ENCODE data around the gene DDX17.

Gene DDX17

DNA sequence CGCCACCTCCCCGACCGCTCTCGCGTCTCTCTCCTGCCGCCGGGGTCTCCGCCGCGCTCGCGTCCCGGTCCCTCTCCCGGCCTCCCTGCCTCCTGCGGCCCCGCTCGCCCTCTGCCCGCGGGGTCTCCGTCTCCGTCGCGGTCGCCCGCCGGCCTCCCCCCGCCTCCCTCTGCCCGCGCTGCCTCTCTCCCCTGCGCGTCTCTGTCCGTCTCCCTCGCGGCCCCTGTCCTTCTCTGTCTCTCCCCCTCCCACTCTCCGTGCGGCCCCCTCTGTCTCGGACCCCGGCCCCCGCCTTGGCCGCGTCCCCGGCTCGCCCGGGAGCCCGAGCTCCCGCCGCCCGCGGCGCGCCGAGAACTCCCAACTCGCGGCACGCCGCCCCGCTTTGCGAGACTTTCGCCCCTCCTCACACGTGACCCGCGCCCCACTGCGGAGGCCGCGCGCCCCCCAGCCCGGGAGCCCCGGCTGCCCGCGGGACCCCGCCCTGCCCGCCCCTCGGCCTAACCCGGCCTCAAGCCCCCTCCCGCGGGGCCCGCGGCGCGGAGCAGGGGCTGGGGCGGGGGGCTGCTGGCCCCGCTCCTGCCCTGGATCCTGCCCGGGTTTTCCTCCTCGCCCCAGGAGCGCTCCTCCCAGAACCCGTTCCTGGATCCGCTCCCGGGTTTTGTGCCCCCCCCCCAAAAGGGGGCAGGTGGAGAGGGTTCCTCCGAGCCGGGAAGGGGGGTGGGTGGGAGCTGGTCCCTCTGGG is 50.4 kb downstream of the DDX17 start:
- Histone ChIP-seq H3K27ac (ENCODE audit: insufficient read depth, low read depth, low read length, poor library complexity, severe bottlenecking) (no peak overlapping the region), H3K9me3 (ENCODE audit: control insufficient read depth, low read length) (no peaks in the 10 kb centered on the region), H3K4me3 (ENCODE audit: insufficient read depth, low read depth, low read length) (peak overlapping the region; percentile 56), H3K36me3 (ENCODE audit: control insufficient read depth, insufficient read depth, low read length) (no peaks in the 10 kb centered on the region), H3K27me3 (ENCODE audit: control insufficient read depth, insufficient read depth, low read length, poor library complexity, severe bottlenecking) (peaks cover 63% of the 10 kb centered on the region), H3K4me1 (ENCODE audit: control insufficient read depth, insufficient read depth, low read length) (peaks cover 21% of the 10 kb centered on the region)
- WGBS, 2 experiments = 0% methylated on average over 90 of the region's 90 CpGs

DNA sequence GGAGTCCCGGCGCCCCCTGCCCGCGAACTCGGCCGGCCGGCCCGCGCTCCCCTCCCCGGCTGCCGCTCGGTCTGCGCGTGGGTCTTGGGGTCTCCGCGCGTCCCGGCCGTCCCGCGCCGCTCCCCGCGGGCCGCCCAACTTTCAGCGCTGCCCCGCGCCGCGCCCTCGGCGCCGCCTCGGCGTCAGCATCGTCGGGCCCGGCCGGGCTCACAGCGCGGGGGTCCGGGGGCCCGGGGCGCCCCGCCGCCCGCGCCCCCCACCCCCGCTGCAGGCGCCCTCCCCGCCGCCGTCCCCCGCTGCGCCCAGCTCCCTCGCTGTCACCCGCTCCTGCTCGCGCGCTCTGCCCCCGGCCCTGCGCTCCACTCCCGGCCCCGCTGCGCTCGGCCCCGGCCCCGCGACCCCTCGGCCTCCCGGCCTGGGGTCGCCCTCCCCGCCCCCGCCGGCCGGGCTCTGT is 51.0 kb downstream of the DDX17 start, which contains the start of gene KCNJ4:
KCNJ4 (minus strand) TSS at position 124 of the 454 bp plus-strand sequence. CDS start 27,067 bp downstream, outside the sequence.
- Histone ChIP-seq H3K36me3 (ENCODE audit: control insufficient read depth, insufficient read depth, low read length) (no peaks in the 10 kb centered on the region), H3K27ac (ENCODE audit: insufficient read depth, low read depth, low read length, poor library complexity, severe bottlenecking) (no peak within 1 kb of the TSS), H3K4me3 (ENCODE audit: insufficient read depth, low read depth, low read length) (peak within 1 kb of the TSS; percentile 56), H3K4me1 (ENCODE audit: control insufficient read depth, insufficient read depth, low read length) (peaks cover 21% of the 10 kb centered on the region), H3K27me3 (ENCODE audit: control insufficient read depth, insufficient read depth, low read length, poor library complexity, severe bottlenecking) (peaks cover 62% of the 10 kb centered on the region), H3K9me3 (ENCODE audit: control insufficient read depth, low read length) (no peaks in the 10 kb centered on the region)
- 0% methylated on average over 76 of the region's 76 CpGs for WGBS, 2 experiments

GRCh38 chr22:38454353-38455075 is 51.6 kb downstream of the DDX17 start:
- WGBS, 2 experiments = 5% methylated on average over 67 of the region's 67 CpGs
- Histone ChIP-seq H3K27ac (ENCODE audit: insufficient read depth, low read depth, low read length, poor library complexity, severe bottlenecking) (no peak overlapping the region), H3K4me1 (ENCODE audit: control insufficient read depth, insufficient read depth, low read length) (peaks cover 21% of the 10 kb centered on the region), H3K36me3 (ENCODE audit: control insufficient read depth, insufficient read depth, low read length) (no peaks in the 10 kb centered on the region), H3K9me3 (ENCODE audit: control insufficient read depth, low read length) (no peaks in the 10 kb centered on the region), H3K4me3 (ENCODE audit: insufficient read depth, low read depth, low read length) (peak overlapping the region; percentile 36), H3K27me3 (ENCODE audit: control insufficient read depth, insufficient read depth, low read length, poor library complexity, severe bottlenecking) (peaks cover 67% of the 10 kb centered on the region)

DNA sequence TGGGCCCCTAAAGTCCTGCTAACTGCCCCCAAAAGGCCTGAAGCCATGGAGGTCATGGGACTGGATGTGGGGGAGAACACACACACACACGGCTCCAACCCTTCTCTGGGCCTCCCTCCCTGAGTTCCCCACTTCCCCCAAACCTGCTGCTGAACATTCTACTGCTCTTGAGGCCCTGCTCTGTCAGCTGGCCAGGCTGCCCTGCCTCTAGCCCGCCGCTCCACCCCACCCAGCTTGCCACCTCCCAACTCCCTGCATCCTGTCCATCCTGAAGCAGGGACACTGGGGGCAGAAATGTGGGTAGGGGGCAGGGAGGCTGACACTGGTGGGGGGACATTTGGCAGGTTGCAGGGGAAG is 52.1 kb downstream of the DDX17 start:
- Histone ChIP-seq H3K9me3 (ENCODE audit: control insufficient read depth, low read length) (no peaks in the 10 kb centered on the region), H3K4me1 (ENCODE audit: control insufficient read depth, insufficient read depth, low read length) (peaks cover 21% of the 10 kb centered on the region), H3K27me3 (ENCODE audit: control insufficient read depth, insufficient read depth, low read length, poor library complexity, severe bottlenecking) (peaks cover 64% of the 10 kb centered on the region), H3K4me3 (ENCODE audit: insufficient read depth, low read depth, low read length) (no peak overlapping the region), H3K36me3 (ENCODE audit: control insufficient read depth, insufficient read depth, low read length) (no peaks in the 10 kb centered on the region), H3K27ac (ENCODE audit: insufficient read depth, low read depth, low read length, poor library complexity, severe bottlenecking) (no peak overlapping the region)
- 45 to 54% methylated on average over 3 of the region's 3 CpGs for WGBS, 2 experiments

DNA sequence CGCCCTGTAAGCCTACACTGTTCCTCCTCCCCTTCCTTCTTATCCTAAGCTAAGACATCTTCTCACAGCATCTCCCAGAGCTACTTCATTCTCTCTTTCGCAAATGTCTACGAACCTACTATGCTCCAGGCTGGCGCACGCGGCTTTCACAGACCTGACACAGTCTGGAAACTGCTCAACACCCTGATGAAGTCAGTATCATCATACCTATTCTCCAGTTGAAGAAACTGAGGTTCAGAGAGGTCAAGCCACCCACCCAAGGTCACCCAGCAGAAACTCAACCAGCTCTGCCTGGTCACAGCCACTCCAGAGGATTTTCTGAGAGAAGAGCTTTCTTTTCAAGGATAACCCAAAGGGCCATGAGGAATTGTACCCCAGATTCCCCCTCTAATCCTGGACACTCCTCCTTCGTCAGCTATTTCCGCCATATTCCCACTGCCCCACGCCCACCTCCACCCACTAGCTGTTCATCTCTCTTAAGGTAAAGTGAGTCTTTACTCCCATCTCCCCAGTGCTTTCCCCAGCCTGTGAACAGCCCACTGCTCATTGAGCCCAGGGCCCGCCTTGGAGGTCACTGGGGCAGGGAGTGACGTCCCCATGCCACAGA is 52.9 kb downstream of the DDX17 start:
- Histone ChIP-seq H3K9me3 (ENCODE audit: control insufficient read depth, low read length) (no peaks in the 10 kb centered on the region), H3K27me3 (ENCODE audit: control insufficient read depth, insufficient read depth, low read length, poor library complexity, severe bottlenecking) (peaks cover 64% of the 10 kb centered on the region), H3K36me3 (ENCODE audit: control insufficient read depth, insufficient read depth, low read length) (no peaks in the 10 kb centered on the region), H3K4me3 (ENCODE audit: insufficient read depth, low read depth, low read length) (no peak overlapping the region), H3K27ac (ENCODE audit: insufficient read depth, low read depth, low read length, poor library complexity, severe bottlenecking) (no peak overlapping the region), H3K4me1 (ENCODE audit: control insufficient read depth, insufficient read depth, low read length) (peaks cover 21% of the 10 kb centered on the region)
- 85 to 88% methylated on average over 11 of the region's 11 CpGs for WGBS, 2 experiments

DNA sequence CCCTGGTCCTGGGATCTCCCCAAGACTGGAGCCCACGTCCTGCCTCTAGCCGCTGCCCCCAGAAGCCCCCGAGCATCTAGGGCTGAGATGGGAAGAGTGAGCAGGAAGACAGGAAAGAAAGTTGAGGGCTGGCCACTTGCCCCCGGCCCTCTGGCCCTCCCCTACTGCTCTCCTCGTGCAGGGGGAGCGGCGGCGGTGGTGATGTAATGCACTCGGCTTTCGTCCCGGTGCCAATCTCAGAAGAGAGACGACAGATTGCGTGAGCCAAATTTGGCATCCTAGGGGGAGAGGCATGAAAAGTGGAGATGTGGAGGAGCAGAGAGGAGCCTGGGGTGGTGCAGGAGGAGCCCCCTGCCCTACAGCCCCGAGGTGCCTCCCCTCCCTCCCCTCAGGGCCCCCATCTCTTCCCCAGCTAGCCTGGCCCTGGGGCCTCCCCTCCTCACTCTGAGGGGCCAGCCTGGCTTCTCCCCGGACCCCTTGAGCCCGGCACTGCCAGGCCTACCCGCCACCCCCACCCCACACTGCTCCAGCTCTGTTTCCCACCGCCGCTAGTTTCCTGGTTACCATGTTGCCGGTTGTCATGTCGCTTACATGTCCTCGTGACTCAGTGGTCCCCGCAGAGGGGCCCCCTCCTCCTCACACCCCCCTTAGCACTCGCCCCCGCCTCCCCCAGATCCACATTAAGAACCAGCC is 53.6 kb downstream of the DDX17 start:
- peaks cover 62% of the 10 kb centered on the region for H3K27me3 ChIP-seq (ENCODE audit: control insufficient read depth, insufficient read depth, low read length, poor library complexity, severe bottlenecking)
- 59 to 60% methylated on average over 25 of the region's 25 CpGs for WGBS, 2 experiments

DNA sequence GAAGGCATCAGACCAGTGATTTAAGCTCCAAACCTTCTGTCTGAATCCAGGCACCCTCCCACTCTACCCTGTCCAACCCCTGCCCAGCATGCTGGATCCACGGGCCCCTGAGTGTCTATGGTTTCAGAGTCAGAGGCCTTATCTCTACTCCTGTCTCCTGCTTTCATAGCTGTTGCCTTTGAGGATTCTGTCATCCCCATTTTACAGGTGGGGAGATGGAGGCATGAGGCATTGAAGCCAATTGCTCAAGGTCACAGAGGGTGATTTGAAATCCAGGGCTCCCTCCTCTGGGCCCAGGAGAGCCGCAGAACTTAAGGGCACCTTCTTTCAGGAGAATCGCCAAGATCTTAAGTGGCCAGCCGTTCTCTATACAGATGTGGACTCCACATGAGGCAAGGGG is 54.2 kb downstream of the DDX17 start:
- 88% methylated on average over 4 of the region's 4 CpGs for WGBS, 2 experiments
- peaks cover 57% of the 10 kb centered on the region for H3K27me3 ChIP-seq (ENCODE audit: control insufficient read depth, insufficient read depth, low read length, poor library complexity, severe bottlenecking)
- H3K9me3 ChIP-seq (ENCODE audit: control insufficient read depth, low read length) = no peaks in the 10 kb centered on the region
- no peak overlapping the region for H3K27ac ChIP-seq (ENCODE audit: insufficient read depth, low read depth, low read length, poor library complexity, severe bottlenecking)
- no peaks in the 10 kb centered on the region for H3K36me3 ChIP-seq (ENCODE audit: control insufficient read depth, insufficient read depth, low read length)
- H3K4me3 ChIP-seq (ENCODE audit: insufficient read depth, low read depth, low read length) = no peak overlapping the region
- peaks cover 21% of the 10 kb centered on the region for H3K4me1 ChIP-seq (ENCODE audit: control insufficient read depth, insufficient read depth, low read length)

More for the DNA sequence above, 53.6 kb downstream of the DDX17 start:
- Histone ChIP-seq H3K36me3 (ENCODE audit: control insufficient read depth, insufficient read depth, low read length) (no peaks in the 10 kb centered on the region), H3K27ac (ENCODE audit: insufficient read depth, low read depth, low read length, poor library complexity, severe bottlenecking) (no peak overlapping the region), H3K4me3 (ENCODE audit: insufficient read depth, low read depth, low read length) (no peak overlapping the region), H3K9me3 (ENCODE audit: control insufficient read depth, low read length) (no peaks in the 10 kb centered on the region), H3K4me1 (ENCODE audit: control insufficient read depth, insufficient read depth, low read length) (peaks cover 21% of the 10 kb centered on the region)

DNA sequence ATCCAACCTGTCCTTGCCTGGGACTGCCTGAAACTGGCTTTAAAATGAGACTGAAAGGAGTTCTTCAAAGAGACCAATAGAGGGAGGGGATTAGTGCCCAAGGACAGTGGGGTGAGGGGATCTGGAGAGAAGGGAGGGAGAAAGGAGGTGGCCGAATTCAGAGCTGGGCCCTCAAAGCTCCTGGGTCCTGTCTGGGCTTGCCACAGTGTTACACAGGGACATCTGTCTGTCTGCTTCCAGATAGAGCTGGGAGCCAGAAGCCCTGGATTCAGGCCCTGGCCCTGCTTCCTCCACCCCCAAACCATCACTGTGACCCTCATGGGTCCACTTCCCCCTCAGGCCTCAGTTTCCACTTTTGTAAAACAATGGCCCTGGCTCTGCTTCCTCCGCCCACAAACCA is 54.7 kb downstream of the DDX17 start:
- Histone ChIP-seq H3K9me3 (ENCODE audit: control insufficient read depth, low read length) (no peaks in the 10 kb centered on the region), H3K4me1 (ENCODE audit: control insufficient read depth, insufficient read depth, low read length) (peaks cover 21% of the 10 kb centered on the region), H3K27me3 (ENCODE audit: control insufficient read depth, insufficient read depth, low read length, poor library complexity, severe bottlenecking) (peaks cover 54% of the 10 kb centered on the region), H3K4me3 (ENCODE audit: insufficient read depth, low read depth, low read length) (no peak overlapping the region), H3K27ac (ENCODE audit: insufficient read depth, low read depth, low read length, poor library complexity, severe bottlenecking) (no peak overlapping the region), H3K36me3 (ENCODE audit: control insufficient read depth, insufficient read depth, low read length) (no peaks in the 10 kb centered on the region)
- 84 to 87% methylated on average over 2 of the region's 2 CpGs for WGBS, 2 experiments

DNA sequence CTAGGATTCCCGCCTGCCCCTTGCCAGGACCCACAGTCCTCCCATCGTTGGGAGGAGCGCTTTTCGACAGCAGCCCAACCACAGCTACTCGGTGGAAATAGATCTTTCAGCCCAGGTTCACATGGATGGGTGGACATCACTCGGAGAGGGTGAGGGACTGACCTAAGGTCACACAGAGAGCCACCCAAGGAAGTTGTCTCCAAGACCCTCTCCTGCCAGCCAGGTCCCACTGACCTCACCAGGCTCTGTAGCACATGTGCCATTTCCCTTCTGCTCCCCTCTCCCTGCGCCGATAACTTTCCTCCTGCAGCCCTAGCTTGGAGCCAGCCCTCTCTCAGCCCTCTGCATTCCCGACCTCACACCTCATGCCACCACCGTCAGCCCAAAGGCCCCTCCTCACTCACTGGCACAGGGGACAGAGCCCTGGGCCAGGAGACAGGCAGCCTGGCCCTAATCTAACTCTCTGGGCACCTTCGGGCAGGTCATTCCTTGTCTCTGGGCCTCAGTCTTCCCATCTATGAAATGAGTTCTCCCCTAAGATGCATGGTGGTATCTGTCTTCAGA is 55.8 kb downstream of the DDX17 start:
- no peak overlapping the region for H3K4me3 ChIP-seq (ENCODE audit: insufficient read depth, low read depth, low read length)
- peaks cover 43% of the 10 kb centered on the region for H3K27me3 ChIP-seq (ENCODE audit: control insufficient read depth, insufficient read depth, low read length, poor library complexity, severe bottlenecking)
- H3K36me3 ChIP-seq (ENCODE audit: control insufficient read depth, insufficient read depth, low read length) = no peaks in the 10 kb centered on the region
- H3K9me3 ChIP-seq (ENCODE audit: control insufficient read depth, low read length) = no peaks in the 10 kb centered on the region
- H3K27ac ChIP-seq (ENCODE audit: insufficient read depth, low read depth, low read length, poor library complexity, severe bottlenecking) = no peak overlapping the region
- 72 to 74% methylated on average over 11 of the region's 11 CpGs for WGBS, 2 experiments
- peaks cover 21% of the 10 kb centered on the region for H3K4me1 ChIP-seq (ENCODE audit: control insufficient read depth, insufficient read depth, low read length)
